Effector memory CD8-positive, alpha-beta T cell (primary cell): Measurements from ENCODE around the gene TMEM143.
A peak's percentile ranks its signal among the peaks of the same experiment; 100 is the strongest.
"Not testable (repeated sequence)": the region's sequence is repeated elsewhere in the genome, so short reads cannot be mapped to it uniquely, and the experiment has no call there.

Source experiments
- ATAC-seq: fragments of 150-1000 bp; cut with Tn5 transposase; replicated peaks from 2 replicates; pipeline ENCODE4 v1.10.0; 2021; ENCODE audit warnings: mild to moderate bottlenecking, moderate library complexity
- DNase-seq, 3 experiments: peaks; one replicate each; pipeline ENCODE4 v3.0.0; 2021
- H3K27ac Mint-ChIP-seq, 2 donors: one replicate each; pipeline ENCODE4 v1.8.0; 2022; ENCODE audit warnings: mild to moderate bottlenecking in 2 of 2, mixed read lengths in 2 of 2, moderate library complexity in 2 of 2
- H3K27me3 Mint-ChIP-seq, 2 donors: one replicate each; pipeline ENCODE4 v1.8.0; 2022; ENCODE audit warnings: mixed read lengths in 2 of 2
- H3K36me3 Mint-ChIP-seq: one replicate; pipeline ENCODE4 v1.8.0; 2022; ENCODE audit warnings: mild to moderate bottlenecking, moderate library complexity, mixed read lengths; ENCODE audit not compliant: insufficient read depth
- H3K4me1 Mint-ChIP-seq, 2 donors: one replicate each; pipeline ENCODE4 v1.8.0; 2022; ENCODE audit warnings: low read depth in 2 of 2, mixed read lengths in 2 of 2
- H3K4me3 Mint-ChIP-seq, 2 donors: one replicate each; pipeline ENCODE4 v1.8.0; 2022; ENCODE audit warnings: mild to moderate bottlenecking in 2 of 2, mixed read lengths in 2 of 2, moderate library complexity in 2 of 2
- H3K9me3 Mint-ChIP-seq, 2 donors: one replicate each; pipeline ENCODE4 v1.8.0; 2022; ENCODE audit warnings: mixed read lengths in 2 of 2

TMEM143 gene

DNA sequence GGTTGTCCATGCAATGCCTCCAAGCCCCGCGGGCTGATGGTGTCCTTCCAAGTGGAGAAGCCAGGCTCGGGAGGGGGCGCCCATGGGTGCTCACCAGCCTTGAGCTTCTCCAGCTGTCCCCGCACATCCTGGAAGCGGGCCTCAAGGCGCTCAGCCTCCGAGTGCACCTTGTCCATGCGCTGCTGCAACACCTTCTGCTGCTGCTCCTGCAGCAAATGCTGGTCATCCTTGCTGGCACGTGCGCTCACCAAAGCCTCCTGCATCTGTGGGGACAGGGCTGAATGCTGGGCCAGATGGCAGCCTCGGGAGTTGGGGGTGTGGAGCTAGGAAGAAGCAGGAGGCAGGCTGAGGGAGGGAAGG is 61.2 kb downstream of the TMEM143 start:
- no peak overlapping the region for H3K27ac Mint-ChIP-seq
- H3K4me1 Mint-ChIP-seq = no peaks in the 10 kb centered on the region
- H3K27me3 Mint-ChIP-seq = no peaks in the 10 kb centered on the region
- DNase-seq = no peak
- H3K36me3 Mint-ChIP-seq = peaks cover 4% of the 10 kb centered on the region
- ATAC-seq = no peak
- H3K4me3 Mint-ChIP-seq = no peak overlapping the region
- H3K9me3 Mint-ChIP-seq = no peaks in the 10 kb centered on the region

- no peaks in the 10 kb centered on the region for H3K4me1 Mint-ChIP-seq
- H3K27me3 Mint-ChIP-seq = no peaks in the 10 kb centered on the region
- H3K9me3 Mint-ChIP-seq = no peaks in the 10 kb centered on the region
- H3K4me3 Mint-ChIP-seq = no peak overlapping the region
- ATAC-seq (no peak), DNase-seq (no peak)
- no peak overlapping the region for H3K27ac Mint-ChIP-seq
- H3K36me3 Mint-ChIP-seq = peaks cover 4% of the 10 kb centered on the region
These were observed 61.7 kb downstream of the TMEM143 start for GRCh38 chr19:48301886-48302599.

GRCh38 chr19:48297975-48298374 is 65.8 kb downstream of the TMEM143 start:
- Mint-ChIP-seq H3K27me3 (peaks cover 0 to 26% of the 10 kb centered on the region in 2 donors), H3K9me3 (no peaks in the 10 kb centered on the region), H3K36me3 (no peaks in the 10 kb centered on the region), H3K4me3 (no peak overlapping the region), H3K27ac (no peak overlapping the region), H3K4me1 (no peaks in the 10 kb centered on the region)
- ATAC-seq = no peak
- no peak for DNase-seq

GRCh38 chr19:48296963-48297734 is 66.6 kb downstream of the TMEM143 start:
- no peaks in the 10 kb centered on the region for H3K9me3 Mint-ChIP-seq
- H3K4me3 Mint-ChIP-seq = no peak overlapping the region
- peak overlapping the region in 1 of 2 donors; percentile 2 for H3K27ac Mint-ChIP-seq
- no peaks in the 10 kb centered on the region for H3K36me3 Mint-ChIP-seq
- H3K27me3 Mint-ChIP-seq = peaks cover 0 to 30% of the 10 kb centered on the region in 2 donors
- DNase-seq (no peak), ATAC-seq (no peak)
- H3K4me1 Mint-ChIP-seq = no peaks in the 10 kb centered on the region

DNA sequence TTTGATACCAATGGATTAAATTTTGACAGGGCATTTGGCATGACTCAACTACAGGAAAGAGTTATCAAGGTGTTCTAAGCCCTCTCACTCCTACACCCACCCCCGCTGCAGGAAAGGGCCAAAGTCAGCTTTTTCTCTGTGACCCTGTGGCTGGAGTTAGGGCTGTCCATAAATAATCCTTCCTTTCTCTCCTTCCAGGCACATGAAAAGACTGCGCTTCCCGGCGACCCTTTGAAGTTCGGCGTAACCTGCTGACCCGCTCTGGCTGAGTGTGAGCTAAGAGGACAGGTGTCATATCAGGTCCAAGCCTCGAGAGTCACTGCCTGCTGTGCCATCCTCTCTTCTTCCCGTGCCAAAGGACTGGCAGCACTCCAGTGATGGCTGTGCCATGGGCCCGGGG is 68.3 kb downstream of the TMEM143 start:
- H3K27ac Mint-ChIP-seq = no peak overlapping the region
- no peak for DNase-seq
- H3K9me3 Mint-ChIP-seq = no peaks in the 10 kb centered on the region
- H3K36me3 Mint-ChIP-seq = no peaks in the 10 kb centered on the region
- H3K4me3 Mint-ChIP-seq = no peak overlapping the region
- peaks cover 0 to 30% of the 10 kb centered on the region in 2 donors for H3K27me3 Mint-ChIP-seq
- no peak for ATAC-seq
- peaks cover 6 to 7% of the 10 kb centered on the region in 2 donors for H3K4me1 Mint-ChIP-seq

- no peak overlapping the region for H3K4me3 Mint-ChIP-seq
- DNase-seq (no peak), ATAC-seq (no peak)
- peaks cover 0 to 30% of the 10 kb centered on the region in 2 donors for H3K27me3 Mint-ChIP-seq
- H3K9me3 Mint-ChIP-seq = no peaks in the 10 kb centered on the region
- H3K27ac Mint-ChIP-seq = no peak overlapping the region
- peaks cover 8% of the 10 kb centered on the region for H3K36me3 Mint-ChIP-seq
- peaks cover 6 to 7% of the 10 kb centered on the region in 2 donors for H3K4me1 Mint-ChIP-seq
These were observed 70.9 kb downstream of the TMEM143 start for GRCh38 chr19:48292798-48293197.

- ATAC-seq, H3K4me1 Mint-ChIP-seq, DNase-seq, H3K36me3 Mint-ChIP-seq, H3K9me3 Mint-ChIP-seq, H3K27ac Mint-ChIP-seq: not testable (repeated sequence)
- H3K27me3 Mint-ChIP-seq = peaks cover 5 to 29% of the 10 kb centered on the region in 2 donors
- H3K4me3 Mint-ChIP-seq = peak overlapping the region; percentile 72 to 79
These were observed 72.3 kb downstream of the TMEM143 start for GRCh38 chr19:48291489-48291815.

DNA sequence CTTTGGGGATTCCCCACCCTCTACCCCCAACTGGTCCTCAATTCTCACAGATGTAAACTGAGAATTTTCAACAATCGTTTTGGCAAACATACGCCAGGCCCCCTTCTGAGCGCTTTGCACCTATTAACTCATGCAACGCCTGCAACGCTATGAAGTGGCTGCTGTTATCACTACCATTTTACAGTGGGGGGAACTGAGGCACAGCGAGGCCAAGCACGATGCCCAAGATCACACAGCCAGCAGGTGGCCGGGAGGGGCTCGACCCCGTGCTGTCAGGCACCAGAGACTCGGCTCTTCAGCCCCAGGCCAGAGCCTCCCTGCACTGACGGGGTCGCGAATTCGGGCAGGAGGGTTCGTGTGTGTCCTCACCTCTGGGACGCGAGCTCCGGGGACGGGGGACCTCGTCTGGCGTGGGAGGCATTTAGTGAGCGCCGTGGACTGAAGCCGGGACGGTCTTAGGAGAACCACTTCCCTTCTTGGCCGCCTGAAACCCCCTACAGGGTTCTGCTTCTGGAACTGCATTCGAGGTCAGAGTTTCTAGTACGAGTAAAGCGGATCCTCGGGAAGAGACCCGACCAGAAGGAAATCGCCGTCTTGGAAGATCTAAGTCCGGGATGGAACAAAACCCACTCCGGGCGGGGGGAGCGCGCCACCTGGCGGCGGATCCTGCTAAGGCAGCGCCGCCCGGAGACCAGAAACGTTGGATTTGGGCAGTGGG is 72.8 kb downstream of the TMEM143 start:
- H3K36me3 Mint-ChIP-seq = peaks cover 10% of the 10 kb centered on the region
- peak; percentile 46 to 63 (median 58) for DNase-seq
- H3K4me1 Mint-ChIP-seq = peaks cover 6 to 7% of the 10 kb centered on the region in 2 donors
- peak overlapping the region; percentile 72 to 79 for H3K4me3 Mint-ChIP-seq
- H3K9me3 Mint-ChIP-seq = no peaks in the 10 kb centered on the region
- H3K27ac Mint-ChIP-seq = no peak overlapping the region
- H3K27me3 Mint-ChIP-seq = peaks cover 10 to 29% of the 10 kb centered on the region in 2 donors
- ATAC-seq = peak; percentile 58

DNA sequence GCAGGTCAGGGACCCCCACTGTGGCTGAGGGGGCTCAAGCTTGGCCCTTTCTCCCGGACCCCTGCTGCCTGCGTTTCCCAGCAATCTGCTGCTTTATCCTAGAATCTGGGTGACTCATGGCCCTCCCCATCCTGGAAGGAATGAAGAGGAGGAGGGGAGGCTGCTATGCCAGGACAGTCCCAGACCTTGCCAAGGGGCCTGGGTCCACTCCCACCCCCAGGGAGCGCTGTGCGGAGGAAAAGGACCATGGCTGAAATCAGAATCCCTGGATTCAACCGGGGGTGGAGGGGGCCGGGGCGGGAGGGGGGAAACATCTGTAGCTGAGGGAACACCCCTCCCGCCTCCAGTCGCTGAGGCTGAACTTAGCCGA is 73.4 kb downstream of the TMEM143 start:
- peak overlapping the region; percentile 36 to 72 for H3K4me3 Mint-ChIP-seq
- peaks cover 11% of the 10 kb centered on the region for H3K36me3 Mint-ChIP-seq
- no peak overlapping the region for H3K27ac Mint-ChIP-seq
- no peaks in the 10 kb centered on the region for H3K9me3 Mint-ChIP-seq
- ATAC-seq = no peak
- peaks cover 15 to 29% of the 10 kb centered on the region in 2 donors for H3K27me3 Mint-ChIP-seq
- H3K4me1 Mint-ChIP-seq = peaks cover 6 to 7% of the 10 kb centered on the region in 2 donors
- DNase-seq = no peak

GRCh38 chr19:48287748-48288147 is 76.0 kb downstream of the TMEM143 start:
- peaks cover 22 to 24% of the 10 kb centered on the region in 2 donors for H3K27me3 Mint-ChIP-seq
- H3K4me3 Mint-ChIP-seq = no peak overlapping the region
- ATAC-seq (no peak), DNase-seq (no peak)
- H3K36me3 Mint-ChIP-seq = peaks cover 11% of the 10 kb centered on the region
- no peak overlapping the region for H3K27ac Mint-ChIP-seq
- no peaks in the 10 kb centered on the region for H3K9me3 Mint-ChIP-seq
- H3K4me1 Mint-ChIP-seq = peaks cover 6 to 7% of the 10 kb centered on the region in 2 donors

GRCh38 chr19:48284896-48285295 is 78.8 kb downstream of the TMEM143 start:
- no peak for ATAC-seq
- DNase-seq = no peak
- H3K36me3 Mint-ChIP-seq = peaks cover 11% of the 10 kb centered on the region
- no peak overlapping the region for H3K27ac Mint-ChIP-seq
- peaks cover 21 to 24% of the 10 kb centered on the region in 2 donors for H3K27me3 Mint-ChIP-seq
- H3K9me3 Mint-ChIP-seq = no peaks in the 10 kb centered on the region
- H3K4me3 Mint-ChIP-seq = no peak overlapping the region
- H3K4me1 Mint-ChIP-seq = no peaks in the 10 kb centered on the region

DNA sequence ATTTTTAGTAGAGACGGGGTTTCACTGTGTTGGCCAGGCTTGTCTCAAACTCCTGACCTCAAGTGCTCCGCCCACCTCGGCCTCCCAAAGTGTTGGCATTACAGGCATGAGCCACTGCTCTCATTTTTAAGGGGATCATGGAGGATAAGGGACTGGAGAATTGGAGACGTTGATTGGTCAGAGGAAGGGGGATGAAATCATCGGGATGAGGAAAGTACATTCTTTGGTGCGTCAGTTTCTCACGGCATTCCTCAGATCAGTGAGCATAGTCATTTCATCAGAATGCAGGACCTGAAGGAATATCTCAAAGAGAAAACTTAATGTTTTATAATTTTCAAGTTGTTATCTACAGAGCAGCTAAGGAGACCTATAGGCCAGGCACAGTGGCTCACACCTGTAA is 79.8 kb downstream of the TMEM143 start:
- H3K4me3 Mint-ChIP-seq = no peak overlapping the region

More for the DNA sequence above, 79.8 kb downstream of the TMEM143 start:
- DNase-seq (no peak), ATAC-seq (no peak)
- H3K4me1 Mint-ChIP-seq = no peaks in the 10 kb centered on the region
- H3K27me3 Mint-ChIP-seq = peaks cover 23 to 24% of the 10 kb centered on the region in 2 donors
- H3K9me3 Mint-ChIP-seq = no peaks in the 10 kb centered on the region
- H3K27ac Mint-ChIP-seq = no peak overlapping the region
- H3K36me3 Mint-ChIP-seq = peaks cover 4% of the 10 kb centered on the region
